Fibroblast of skin of scalp (primary cell): ENCODE results near the gene WNT5A.

ENCODE experiments used
- DNase-seq: peaks from one replicate; pipeline ENCODE4 v3.0.0-alpha.2; 2013

WNT5A gene

DNA sequence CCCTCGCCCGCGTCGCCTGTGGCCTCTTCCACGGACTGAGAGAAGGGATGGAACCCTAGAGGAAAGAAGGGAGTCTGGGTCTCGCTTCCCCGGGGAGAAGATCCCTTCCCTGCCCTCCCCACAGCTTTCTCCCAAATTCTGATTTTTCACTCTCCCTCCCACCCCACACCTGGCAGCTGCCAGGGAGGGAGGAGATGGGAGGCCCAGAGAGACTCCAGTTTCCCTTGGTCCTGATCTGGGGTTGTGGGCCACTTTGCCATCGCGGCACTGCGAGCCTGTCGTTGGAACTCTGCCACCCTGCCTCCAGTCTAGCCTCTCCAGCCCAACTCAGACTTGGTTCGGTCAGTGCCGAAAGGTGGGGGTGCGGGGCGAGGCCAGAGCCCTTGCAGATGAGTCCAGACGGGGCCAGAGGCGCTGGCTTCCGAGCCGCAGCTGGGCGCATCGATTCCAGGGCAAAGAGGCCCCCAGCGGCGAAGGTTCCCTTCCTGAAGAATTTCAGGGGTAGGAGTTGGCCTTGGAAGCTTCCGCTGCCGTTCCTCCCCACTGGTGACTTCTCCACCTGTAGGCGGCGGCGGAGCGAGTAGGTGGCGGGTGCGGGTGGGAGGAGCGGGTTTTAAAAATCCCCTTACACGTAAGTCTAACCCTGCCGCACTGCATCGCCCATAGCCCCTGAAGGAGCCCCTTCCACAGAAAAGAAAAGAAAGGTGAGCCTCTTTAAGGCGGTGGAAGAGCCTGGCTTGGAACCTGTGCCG lies 5.2 kb downstream of the WNT5A start:
- DNase-seq = peak; percentile 65

GRCh38 chr3:55480911-55481743 lies 6.0 kb downstream of the WNT5A start:
- peak; percentile 88 for DNase-seq

DNA sequence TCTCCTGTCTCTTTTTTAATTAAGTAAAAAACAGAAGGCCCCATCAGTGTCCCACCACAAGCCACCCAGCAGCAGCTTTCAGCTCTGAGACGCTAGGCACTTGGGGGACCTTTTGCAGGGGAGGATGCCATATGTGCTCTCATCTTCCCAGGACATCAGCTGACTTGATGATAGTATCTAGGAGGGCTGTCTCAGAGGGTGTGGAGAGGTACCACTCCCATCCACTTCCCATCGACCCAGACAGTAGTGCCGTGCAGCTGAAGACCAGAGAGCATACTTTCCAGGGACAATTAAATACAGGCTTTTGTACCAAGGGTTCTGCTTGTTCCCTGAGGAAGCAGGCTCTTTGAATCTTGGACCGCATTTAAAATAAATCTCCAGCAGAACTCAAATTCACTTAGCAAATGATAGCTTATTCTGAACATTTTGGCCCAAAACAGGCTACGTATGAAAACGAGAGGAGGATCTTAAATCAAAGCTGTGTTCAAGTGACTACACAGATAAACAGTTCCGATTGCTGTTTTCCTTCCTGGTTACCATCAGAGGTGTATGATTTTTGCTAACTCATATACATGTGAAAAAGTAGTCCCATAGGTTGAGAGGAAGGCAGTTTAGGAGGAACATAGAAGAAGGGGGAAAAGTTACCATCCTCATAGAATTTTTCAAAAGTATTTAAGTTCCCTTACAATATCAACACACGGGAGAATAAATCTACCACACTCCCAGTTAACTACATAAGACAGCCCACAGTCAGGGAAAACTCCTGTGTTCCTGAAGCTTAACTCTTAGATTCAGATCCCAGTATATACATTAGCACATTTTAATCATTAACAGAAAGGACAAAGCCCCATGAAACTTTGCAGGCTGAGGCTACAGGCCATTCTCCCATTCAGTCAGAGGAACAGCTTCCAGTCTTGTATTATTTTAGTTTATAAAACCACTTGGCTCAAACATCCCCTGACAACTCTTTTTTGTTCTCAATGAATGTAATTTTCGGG lies 9.5 kb downstream of the WNT5A start:
- peak; percentile 56 for DNase-seq

GRCh38 chr3:55476515-55476914 lies 10.6 kb downstream of the WNT5A start:
- DNase-seq = peak; percentile 90

DNA sequence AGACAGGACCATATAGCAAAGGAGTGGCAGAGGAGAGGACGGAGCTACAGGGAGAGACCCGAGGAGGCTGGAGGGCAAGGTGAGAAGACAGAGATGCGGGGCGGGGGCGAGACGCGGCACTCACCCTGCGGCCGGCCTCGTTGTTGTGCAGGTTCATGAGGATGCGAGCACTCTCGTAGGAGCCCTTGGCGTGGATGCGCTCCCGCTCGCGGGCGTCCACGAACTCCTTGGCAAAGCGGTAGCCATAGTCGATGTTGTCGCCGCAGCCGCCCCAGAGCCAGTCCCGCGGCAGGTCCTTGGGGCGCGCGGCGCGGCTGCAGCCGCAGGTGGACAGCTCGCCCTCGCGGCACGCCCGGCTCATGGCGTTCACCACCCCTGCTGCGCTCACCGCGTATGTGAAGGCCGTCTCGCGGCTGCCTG lies 12.9 kb downstream of the WNT5A start:
- DNase-seq = no peak

DNA sequence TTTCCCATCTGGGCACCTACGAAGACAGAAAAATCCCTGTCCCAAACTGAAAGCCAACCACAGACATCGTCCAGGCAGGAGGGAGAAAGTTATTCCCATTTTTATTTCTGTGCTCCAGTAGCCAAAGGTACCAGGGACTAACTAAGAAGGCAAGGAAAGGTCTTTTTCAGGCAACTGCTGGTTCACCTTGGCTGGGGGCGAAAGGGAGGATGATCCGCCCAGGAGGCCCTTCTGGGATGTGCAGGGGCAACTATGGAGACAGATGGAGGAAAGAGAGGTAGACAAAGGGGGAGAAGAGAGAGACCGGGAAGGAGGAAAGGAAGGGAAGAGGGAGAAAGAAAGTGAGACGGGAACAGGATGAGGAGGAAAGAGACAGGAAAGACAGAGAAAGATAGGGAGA lies 13.3 kb downstream of the WNT5A start:
- no peak for DNase-seq

- no peak for DNase-seq
Observed at GRCh38 chr3:55471522-55472280, 15.4 kb downstream of the WNT5A start.

GRCh38 chr3:55471084-55471483 lies 16.0 kb downstream of the WNT5A start:
- DNase-seq = no peak

- no peak for DNase-seq
Observed at GRCh38 chr3:55469957-55470526, 17.1 kb downstream of the WNT5A start.

DNA sequence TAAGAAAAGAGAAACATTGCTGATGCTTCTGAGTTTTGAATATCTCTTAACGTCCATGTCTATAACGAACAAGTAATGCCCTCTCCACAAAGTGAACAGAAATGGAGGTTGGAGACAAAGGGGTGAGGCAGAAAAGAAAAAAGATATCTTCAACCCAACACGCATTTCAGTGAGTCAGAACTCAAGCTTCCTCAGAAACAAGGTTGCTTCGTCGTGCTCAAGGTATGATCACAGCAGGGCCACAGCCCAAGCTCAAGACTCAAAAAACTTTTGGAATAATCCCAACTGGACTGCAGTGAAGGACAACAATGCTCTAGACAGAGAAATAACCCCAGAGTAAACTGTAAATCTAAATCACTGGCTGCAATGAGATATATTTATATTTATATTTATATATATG lies 18.9 kb downstream of the WNT5A start:
- DNase-seq = peak; percentile 65

GRCh38 chr3:55467099-55467498 lies 20.0 kb downstream of the WNT5A start:
- peak; percentile 84 for DNase-seq

- no peak for DNase-seq
Observed at GRCh38 chr3:55466526-55466925, 20.6 kb downstream of the WNT5A start.

DNA sequence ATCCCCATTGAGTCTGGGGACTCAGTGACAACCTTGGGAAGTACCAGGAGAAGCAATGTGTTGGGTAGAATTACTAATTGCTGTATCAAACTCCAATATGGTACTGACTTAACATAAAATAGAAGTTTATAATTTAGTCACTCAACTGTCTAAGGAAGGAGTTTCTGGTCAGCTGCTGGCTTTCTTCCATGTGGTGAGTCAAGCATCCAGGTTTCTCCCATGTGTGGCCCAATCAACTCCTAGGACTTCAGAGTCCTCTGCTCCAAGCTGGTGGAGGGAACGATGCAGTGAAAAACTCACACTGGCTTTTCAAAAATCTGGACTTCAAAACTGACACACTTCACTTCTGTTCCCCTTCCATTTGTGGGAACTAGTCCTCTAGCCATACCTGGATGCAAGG lies 25.2 kb downstream of the WNT5A start:
- peak; percentile 72 for DNase-seq

- DNase-seq = no peak
Observed at GRCh38 chr3:55459838-55460237, 27.3 kb downstream of the WNT5A start.

DNA sequence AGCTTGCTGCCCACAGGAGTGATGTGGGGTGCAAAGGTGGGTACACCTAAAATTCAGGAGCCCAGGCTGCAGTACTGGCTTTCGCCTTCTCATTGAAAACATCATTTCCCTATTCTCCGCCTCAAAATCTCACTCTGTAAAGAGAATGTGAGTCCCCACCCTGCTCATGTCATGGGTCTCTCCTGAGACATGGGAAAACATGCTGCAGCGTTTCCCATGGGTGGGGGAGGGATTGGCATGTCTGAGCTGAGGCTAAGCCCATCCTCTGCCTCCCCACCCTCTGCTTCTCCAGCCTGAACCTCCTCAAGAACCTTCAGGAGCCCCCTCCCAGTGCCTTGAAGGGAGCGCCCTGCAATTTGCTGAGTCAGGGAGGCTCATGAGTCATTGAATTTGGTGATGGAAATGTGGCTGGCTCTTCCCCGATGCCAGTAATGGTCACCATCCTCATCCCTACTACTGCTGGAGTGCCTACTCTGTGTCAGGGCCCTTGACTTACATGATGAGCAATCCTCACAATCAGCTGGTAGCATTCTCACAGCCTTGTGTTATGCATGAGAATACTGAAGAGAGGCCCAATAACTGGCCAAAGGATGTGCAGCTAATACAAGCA lies 28.8 kb downstream of the WNT5A start:
- peak; percentile 56 for DNase-seq

GRCh38 chr3:55455915-55456314 lies 31.2 kb downstream of the WNT5A start:
- DNase-seq = no peak

GRCh38 chr3:55454611-55455010 lies 32.5 kb downstream of the WNT5A start:
- DNase-seq = no peak

DNA sequence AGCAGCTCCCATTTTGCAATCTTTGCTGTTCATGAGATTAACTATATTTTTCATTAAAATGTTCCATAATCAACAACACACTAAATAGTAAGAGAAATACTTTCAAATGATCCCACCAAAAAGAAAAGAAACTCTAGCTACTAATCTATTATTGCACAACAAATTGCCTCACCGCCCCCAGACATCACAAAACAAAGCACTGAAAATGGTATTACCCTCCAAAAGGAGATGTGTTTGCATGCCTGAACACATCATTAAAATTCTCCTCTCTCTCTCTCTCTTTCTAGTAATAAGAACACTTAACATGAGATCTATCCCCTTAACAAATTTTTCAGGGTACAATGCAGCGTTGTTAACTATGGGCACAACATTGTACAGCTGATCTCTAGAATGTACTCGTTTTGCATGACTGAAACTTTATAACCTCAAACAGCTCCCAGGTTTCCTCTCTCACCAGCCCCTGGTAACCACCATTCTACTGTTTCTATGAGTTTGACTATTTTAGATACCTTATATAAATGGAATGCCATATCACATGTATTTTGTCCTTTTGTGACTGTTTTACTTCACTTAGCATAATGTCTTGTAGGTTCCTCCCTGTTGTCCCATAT lies 33.1 kb downstream of the WNT5A start:
- no peak for DNase-seq

- DNase-seq = no peak
Observed at GRCh38 chr3:55452886-55453285, 34.2 kb downstream of the WNT5A start.

- no peak for DNase-seq
Observed at GRCh38 chr3:55449527-55449926, 37.6 kb downstream of the WNT5A start.

- no peak for DNase-seq
Observed at GRCh38 chr3:55446850-55447249, 40.3 kb downstream of the WNT5A start.
